ENCODE data around the gene PSMB10. TPM values are rescaled to one million over a fixed set of nuclear protein-coding genes. Genes with fewer than 3 reads are reported as not detected.

Gene PSMB10
- total and polyA plus RNA-seq, 2 donors (not counting 3 experiments of a cell fraction or from before 2014, with no cell fraction given), result 40.8 to 54.7 TPM

DNA sequence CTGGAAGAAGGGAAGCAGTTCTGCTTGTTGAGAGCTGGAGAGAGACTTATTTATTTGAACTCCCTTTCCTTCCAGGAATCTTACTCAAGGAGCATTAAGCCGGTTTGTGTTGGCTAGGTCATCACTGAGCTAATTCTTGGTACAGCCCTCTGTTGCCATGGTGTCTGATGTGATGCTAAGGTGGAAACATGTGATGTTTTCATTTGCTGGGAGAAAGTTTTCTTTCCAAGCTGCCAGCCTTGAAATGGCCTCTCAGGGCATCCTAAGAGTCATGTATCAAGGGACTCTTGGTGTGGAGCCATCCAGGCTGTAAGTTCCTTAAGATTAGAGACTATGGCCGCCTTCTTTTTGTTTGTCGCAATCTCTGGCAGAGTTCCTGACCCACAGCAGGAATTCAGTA lies 39.4 kb downstream of the PSMB10 start:
- DNase-seq (ENCODE audit: low read depth, low spot score) (peak; percentile 95), FAIRE-seq (no peak)
- Histone ChIP-seq H3K4me2 (ENCODE audit: insufficient read depth, low read length) (no peak overlapping the region), H3K36me3 (ENCODE audit: control insufficient read depth in 2 of 2, extremely low read depth in 1 of 2, insufficient read depth in 2 of 2, low read length in 2 of 2) (peaks cover 0 to 2% of the 10 kb centered on the region in 2 experiments), H3K4me3 (replicated peaks in 1 of 3; ENCODE audit: insufficient read depth in 1 of 3, low read depth in 1 of 3, low read length in 3 of 3) (no peak overlapping the region), H3K9me1 (replicated peaks; ENCODE audit: control insufficient read depth, extremely low read depth, insufficient read depth, low read length) (no peaks in the 10 kb centered on the region), H2AFZ (ENCODE audit: low read depth, low read length) (no peak overlapping the region), H3K27ac (ENCODE audit: insufficient read depth, low read depth, low read length) (no peak overlapping the region), H3K79me2 (ENCODE audit: control insufficient read depth, insufficient read depth, low read length) (peaks cover 31% of the 10 kb centered on the region), H3K4me1 (ENCODE audit: control insufficient read depth, extremely low read depth, insufficient read depth, low read length) (peaks cover 21% of the 10 kb centered on the region), H4K20me1 (replicated peaks; ENCODE audit: control insufficient read depth, extremely low read depth, insufficient read depth, low read length) (no peaks in the 10 kb centered on the region), H3K9me3 (replicated peaks; ENCODE audit: control insufficient read depth, insufficient read depth, low read length) (no peaks in the 10 kb centered on the region), H3K9ac (replicated peaks; ENCODE audit: extremely low read depth, insufficient read depth, low read length) (no peak overlapping the region), H3K27me3 (ENCODE audit: control insufficient read depth in 2 of 2, insufficient read depth in 2 of 2, low read length in 2 of 2) (no peaks in the 10 kb centered on the region)
- TF ChIP-seq GATA2 (IDR thresholded peaks at IDR 0.05; ENCODE audit: insufficient read depth, insufficient read length, low read depth, low read length) (no peak), POLR2A (IDR thresholded peaks at IDR 0.05; ENCODE audit: low read depth, low read length) (no peak), FOS (IDR thresholded peaks at IDR 0.05; ENCODE audit: borderline replicate concordance, insufficient read depth, low read length) (no peak), CTCF (IDR thresholded peaks at IDR 0.05; ENCODE audit: extremely low read depth in 1 of 2, insufficient read depth in 1 of 2, low read depth in 1 of 2, low read length in 2 of 2) (no peak), JUN (IDR thresholded peaks at IDR 0.05; ENCODE audit: borderline replicate concordance, insufficient read depth, insufficient read length, low read depth) (no peak), EZH2 (IDR thresholded peaks at IDR 0.05; ENCODE audit: borderline replicate concordance, low read depth, low read length, severe bottlenecking) (no peak), MYC (IDR thresholded peaks at IDR 0.05; ENCODE audit: low read depth, low read length) (no peak)
- TF ChIP-seq, protein P1, sequence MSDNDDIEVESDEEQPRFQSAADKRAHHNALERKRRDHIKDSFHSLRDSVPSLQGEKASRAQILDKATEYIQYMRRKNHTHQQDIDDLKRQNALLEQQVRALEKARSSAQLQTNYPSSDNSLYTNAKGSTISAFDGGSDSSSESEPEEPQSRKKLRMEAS (IDR thresholded peaks at IDR 0.05; ENCODE audit: insufficient read depth, insufficient read length), result no peak
- POLR2A ChIA-PET, result no interaction called here
- no TSS peak for BruUV-seq (replicated peaks)
- CTCF ChIA-PET, result interaction anchor here (0.5 to 2.3 kb wide), 9 partner anchors 8 to 572 kb away, joined by 3 to 14 read pairs (median 5); partner anchors contain the start of gene NRN1L
- dilution Hi-C loops (cut with MboI; ENCODE audit: extremely low pct_ligation_motif_present, low sequenced_read_pairs), result no loop called here
- intact Hi-C loops (cut with micrococcal nuclease), result no loop called here

All from endothelial cell of umbilical vein (primary cell).